ENCODE measurements around the gene SLC25A26. TPM values are rescaled to one million over a fixed set of nuclear protein-coding genes. Genes with fewer than 3 reads are reported as not detected.

Gene SLC25A26
- total RNA-seq, 1 donor from 2014 or later: 41.2 TPM

GRCh38 chr3:66395635-66396034 lies 174.8 kb downstream of the SLC25A26 start:
- H3K36me3 ChIP-seq (ENCODE audit: control insufficient read depth, insufficient read depth, low read length): no peaks in the 10 kb centered on the region
- H3K27me3 ChIP-seq (ENCODE audit: control insufficient read depth, insufficient read depth, low read length): no peaks in the 10 kb centered on the region
- DNase-seq (ENCODE audit: low read depth): no peak
- TF ChIP-seq, protein P1, sequence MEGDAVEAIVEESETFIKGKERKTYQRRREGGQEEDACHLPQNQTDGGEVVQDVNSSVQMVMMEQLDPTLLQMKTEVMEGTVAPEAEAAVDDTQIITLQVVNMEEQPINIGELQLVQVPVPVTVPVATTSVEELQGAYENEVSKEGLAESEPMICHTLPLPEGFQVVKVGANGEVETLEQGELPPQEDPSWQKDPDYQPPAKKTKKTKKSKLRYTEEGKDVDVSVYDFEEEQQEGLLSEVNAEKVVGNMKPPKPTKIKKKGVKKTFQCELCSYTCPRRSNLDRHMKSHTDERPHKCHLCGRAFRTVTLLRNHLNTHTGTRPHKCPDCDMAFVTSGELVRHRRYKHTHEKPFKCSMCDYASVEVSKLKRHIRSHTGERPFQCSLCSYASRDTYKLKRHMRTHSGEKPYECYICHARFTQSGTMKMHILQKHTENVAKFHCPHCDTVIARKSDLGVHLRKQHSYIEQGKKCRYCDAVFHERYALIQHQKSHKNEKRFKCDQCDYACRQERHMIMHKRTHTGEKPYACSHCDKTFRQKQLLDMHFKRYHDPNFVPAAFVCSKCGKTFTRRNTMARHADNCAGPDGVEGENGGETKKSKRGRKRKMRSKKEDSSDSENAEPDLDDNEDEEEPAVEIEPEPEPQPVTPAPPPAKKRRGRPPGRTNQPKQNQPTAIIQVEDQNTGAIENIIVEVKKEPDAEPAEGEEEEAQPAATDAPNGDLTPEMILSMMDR (IDR thresholded peaks at IDR 0.05; ENCODE audit: insufficient read depth, low read length, poor library complexity, severe bottlenecking): no peak
- no peak overlapping the region for H3K4me3 ChIP-seq (ENCODE audit: low read depth, low read length)

- TF ChIP-seq, protein P1 (IDR thresholded peaks at IDR 0.05; ENCODE audit: insufficient read depth, low read length, poor library complexity, severe bottlenecking): no peak
- Histone ChIP-seq H3K36me3 (ENCODE audit: control insufficient read depth, insufficient read depth, low read length) (no peaks in the 10 kb centered on the region), H3K27me3 (ENCODE audit: control insufficient read depth, insufficient read depth, low read length) (no peaks in the 10 kb centered on the region), H3K4me3 (ENCODE audit: low read depth, low read length) (no peak overlapping the region)
- no peak for DNase-seq (ENCODE audit: low read depth)
Observed at GRCh38 chr3:66396161-66396760, 175.5 kb downstream of the SLC25A26 start.

DNA sequence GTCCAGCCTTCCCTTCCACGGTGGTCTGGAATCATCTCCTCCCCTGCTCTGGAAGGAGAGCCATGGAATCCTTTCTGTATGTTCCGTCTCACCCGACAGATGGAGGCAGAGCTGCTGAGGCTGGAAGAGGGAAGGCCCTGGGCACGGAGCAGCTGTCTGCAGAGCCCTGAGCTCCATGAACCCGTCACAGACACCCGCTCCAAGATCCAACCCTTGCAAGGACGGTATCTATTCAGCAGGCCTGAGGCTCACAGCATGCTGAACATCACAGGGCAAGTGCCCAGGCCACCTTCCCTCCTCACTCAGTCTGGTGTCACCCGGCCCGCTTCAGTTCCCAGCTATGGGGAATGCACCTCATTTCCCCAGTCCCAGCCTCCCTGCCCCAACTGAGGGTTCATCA lies 176.1 kb downstream of the SLC25A26 start:
- no peak for DNase-seq (ENCODE audit: low read depth)
- Histone ChIP-seq H3K27me3 (ENCODE audit: control insufficient read depth, insufficient read depth, low read length) (no peaks in the 10 kb centered on the region), H3K4me3 (ENCODE audit: low read depth, low read length) (no peak overlapping the region), H3K36me3 (ENCODE audit: control insufficient read depth, insufficient read depth, low read length) (no peaks in the 10 kb centered on the region)
- TF ChIP-seq, protein P1 (IDR thresholded peaks at IDR 0.05; ENCODE audit: insufficient read depth, low read length, poor library complexity, severe bottlenecking): no peak

DNA sequence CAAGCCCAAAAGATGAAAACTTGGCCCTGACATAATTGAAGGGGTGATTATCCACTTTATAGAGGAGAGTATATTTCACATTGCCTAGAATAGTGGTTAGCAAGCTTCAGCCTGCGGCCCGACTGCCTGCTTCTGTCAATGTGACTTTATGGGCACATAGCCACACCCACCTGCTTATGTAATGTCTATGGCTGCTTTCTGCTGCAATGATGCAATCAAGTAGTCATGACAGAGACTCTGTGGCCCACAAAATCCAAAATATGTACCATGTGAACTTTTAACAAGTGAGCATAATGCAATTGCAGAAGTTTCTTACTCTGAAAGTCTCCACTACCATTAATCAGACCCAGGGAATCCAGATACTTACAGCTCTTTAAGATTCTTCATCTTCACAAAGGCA lies 176.9 kb downstream of the SLC25A26 start:
- H3K36me3 ChIP-seq (ENCODE audit: control insufficient read depth, insufficient read depth, low read length): no peaks in the 10 kb centered on the region
- no peaks in the 10 kb centered on the region for H3K27me3 ChIP-seq (ENCODE audit: control insufficient read depth, insufficient read depth, low read length)
- no peak overlapping the region for H3K4me3 ChIP-seq (ENCODE audit: low read depth, low read length)
- TF ChIP-seq, protein P1 (IDR thresholded peaks at IDR 0.05; ENCODE audit: insufficient read depth, low read length, poor library complexity, severe bottlenecking): no peak
- no peak for DNase-seq (ENCODE audit: low read depth)

GRCh38 chr3:66398228-66399025 lies 177.6 kb downstream of the SLC25A26 start:
- DNase-seq (ENCODE audit: low read depth): no peak
- Histone ChIP-seq H3K4me3 (ENCODE audit: low read depth, low read length) (no peak overlapping the region), H3K36me3 (ENCODE audit: control insufficient read depth, insufficient read depth, low read length) (no peaks in the 10 kb centered on the region), H3K27me3 (ENCODE audit: control insufficient read depth, insufficient read depth, low read length) (no peaks in the 10 kb centered on the region)
- TF ChIP-seq, protein P1 (IDR thresholded peaks at IDR 0.05; ENCODE audit: insufficient read depth, low read length, poor library complexity, severe bottlenecking): no peak
